Measurements from ENCODE around the gene PSPC1. TPM values are rescaled to one million over a fixed set of nuclear protein-coding genes. Genes with fewer than 3 reads are reported as not detected.
"Not testable (repeated sequence)": the region's sequence is repeated elsewhere in the genome, so short reads cannot be mapped to it uniquely, and the experiment has no call there.

Gene PSPC1, protein sequence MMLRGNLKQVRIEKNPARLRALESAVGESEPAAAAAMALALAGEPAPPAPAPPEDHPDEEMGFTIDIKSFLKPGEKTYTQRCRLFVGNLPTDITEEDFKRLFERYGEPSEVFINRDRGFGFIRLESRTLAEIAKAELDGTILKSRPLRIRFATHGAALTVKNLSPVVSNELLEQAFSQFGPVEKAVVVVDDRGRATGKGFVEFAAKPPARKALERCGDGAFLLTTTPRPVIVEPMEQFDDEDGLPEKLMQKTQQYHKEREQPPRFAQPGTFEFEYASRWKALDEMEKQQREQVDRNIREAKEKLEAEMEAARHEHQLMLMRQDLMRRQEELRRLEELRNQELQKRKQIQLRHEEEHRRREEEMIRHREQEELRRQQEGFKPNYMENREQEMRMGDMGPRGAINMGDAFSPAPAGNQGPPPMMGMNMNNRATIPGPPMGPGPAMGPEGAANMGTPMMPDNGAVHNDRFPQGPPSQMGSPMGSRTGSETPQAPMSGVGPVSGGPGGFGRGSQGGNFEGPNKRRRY
- 84.2 TPM for total RNA-seq (ENCODE audit: unreplicated experiment)
- long read RNA-seq, transcript PSPC1-201 (9 exons, 2,407 nt) = major isoform, 34 of 47 reads
- long read RNA-seq, transcript PSPC1-203 (8 exons, 1,647 nt) = minor isoform, 8 of 47 reads
- long read RNA-seq, partial matches to known transcripts = 1 of 47 reads
- long read RNA-seq, other reads (novel, unspliced or antisense) = 1 of 47 reads

DNA sequence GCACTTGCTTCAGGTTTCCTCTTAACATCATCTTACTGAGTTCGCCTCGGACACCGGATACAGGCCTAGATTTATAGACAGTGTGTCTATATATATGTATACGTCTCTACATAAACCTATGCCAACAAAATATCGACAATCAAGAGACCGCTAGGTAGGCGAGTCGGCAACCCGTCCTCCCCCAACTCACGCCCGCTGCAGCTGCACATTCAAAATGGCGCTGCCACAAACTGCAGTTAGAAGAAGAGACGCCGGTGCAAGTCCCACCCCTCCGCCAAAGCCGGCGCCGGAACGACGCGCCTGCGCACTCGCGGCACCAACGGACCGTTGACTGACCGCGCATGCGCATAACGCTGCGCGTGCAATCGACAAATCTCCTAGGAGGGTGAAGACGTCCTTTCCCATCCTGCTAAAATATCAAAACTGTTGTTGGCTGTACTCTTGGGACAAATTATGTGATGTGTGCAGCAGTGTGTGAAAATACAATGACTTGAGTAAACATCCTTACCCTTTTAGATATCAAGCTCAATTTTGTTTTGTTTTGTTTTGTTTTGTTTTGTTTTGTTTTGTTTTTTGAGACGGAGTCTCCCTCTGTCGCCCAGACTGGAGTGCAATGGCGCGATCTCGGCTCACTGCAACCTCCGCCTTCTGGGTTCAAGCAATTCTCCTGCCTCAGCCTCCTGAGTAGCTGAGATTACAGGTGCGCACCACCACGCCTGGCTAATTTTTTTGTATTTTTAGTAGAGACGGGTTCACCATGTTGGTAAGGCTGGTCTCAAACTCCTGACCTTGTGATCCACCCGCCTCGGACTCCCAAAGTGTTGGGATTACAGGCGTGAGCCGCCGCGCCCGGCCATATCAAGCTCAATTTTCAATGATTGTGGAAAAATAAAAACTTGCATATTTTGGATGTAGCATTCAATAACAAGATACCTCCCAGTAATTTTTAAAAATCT, at the start of gene PSPC1:
Gene PSPC1, minus strand, starts transcription at position 219 of the 956 bp plus-strand sequence. Its CDS starts 188 bp downstream, at position 31.
- peak; percentile 95 for DNase-seq
- not testable (repeated sequence) for H3K4me1 Mint-ChIP-seq (ENCODE audit: low read depth, unreplicated experiment); H3K36me3 Mint-ChIP-seq (ENCODE audit: unreplicated experiment); H3K9me3 Mint-ChIP-seq (ENCODE audit: unreplicated experiment)
- peaks cover 12% of the 10 kb centered on the region for H3K27me3 Mint-ChIP-seq (ENCODE audit: unreplicated experiment)
- peak within 1 kb of the TSS; percentile 93 for H3K4me3 Mint-ChIP-seq (ENCODE audit: unreplicated experiment)
- peak within 1 kb of the TSS; percentile 97 for H3K27ac Mint-ChIP-seq (ENCODE audit: unreplicated experiment)

DNA sequence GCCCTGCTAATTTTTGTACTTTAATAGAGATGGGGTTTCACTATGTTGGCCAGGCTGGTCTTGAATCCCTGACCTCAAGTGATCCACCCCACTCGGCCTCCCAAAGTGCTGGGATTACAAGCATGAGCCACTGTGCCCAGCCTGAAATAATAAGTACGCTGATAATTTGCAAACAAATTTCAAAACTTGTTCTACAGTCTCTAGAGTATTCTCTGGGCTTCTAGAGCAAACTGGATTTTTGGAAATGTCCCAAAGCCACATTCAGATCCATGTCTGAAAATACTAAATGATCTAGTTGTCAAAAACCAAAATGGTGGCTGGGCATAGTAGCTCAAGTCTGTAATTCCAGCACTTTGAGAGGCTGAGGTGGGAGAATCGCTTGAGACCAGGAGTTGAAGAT, 39.9 kb upstream of the PSPC1 start:
- no peaks in the 10 kb centered on the region for H3K36me3 Mint-ChIP-seq (ENCODE audit: unreplicated experiment)
- H3K27ac Mint-ChIP-seq (ENCODE audit: unreplicated experiment) = no peak overlapping the region
- TF ChIP-seq, protein P1, sequence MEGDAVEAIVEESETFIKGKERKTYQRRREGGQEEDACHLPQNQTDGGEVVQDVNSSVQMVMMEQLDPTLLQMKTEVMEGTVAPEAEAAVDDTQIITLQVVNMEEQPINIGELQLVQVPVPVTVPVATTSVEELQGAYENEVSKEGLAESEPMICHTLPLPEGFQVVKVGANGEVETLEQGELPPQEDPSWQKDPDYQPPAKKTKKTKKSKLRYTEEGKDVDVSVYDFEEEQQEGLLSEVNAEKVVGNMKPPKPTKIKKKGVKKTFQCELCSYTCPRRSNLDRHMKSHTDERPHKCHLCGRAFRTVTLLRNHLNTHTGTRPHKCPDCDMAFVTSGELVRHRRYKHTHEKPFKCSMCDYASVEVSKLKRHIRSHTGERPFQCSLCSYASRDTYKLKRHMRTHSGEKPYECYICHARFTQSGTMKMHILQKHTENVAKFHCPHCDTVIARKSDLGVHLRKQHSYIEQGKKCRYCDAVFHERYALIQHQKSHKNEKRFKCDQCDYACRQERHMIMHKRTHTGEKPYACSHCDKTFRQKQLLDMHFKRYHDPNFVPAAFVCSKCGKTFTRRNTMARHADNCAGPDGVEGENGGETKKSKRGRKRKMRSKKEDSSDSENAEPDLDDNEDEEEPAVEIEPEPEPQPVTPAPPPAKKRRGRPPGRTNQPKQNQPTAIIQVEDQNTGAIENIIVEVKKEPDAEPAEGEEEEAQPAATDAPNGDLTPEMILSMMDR (IDR thresholded peaks at IDR 0.05; ENCODE audit: partially characterized antibody, unreplicated experiment) = no peak
- no peak for DNase-seq
- no peak overlapping the region for H3K4me3 Mint-ChIP-seq (ENCODE audit: unreplicated experiment)
- H3K4me1 Mint-ChIP-seq (ENCODE audit: low read depth, unreplicated experiment) = no peaks in the 10 kb centered on the region
- H3K9me3 Mint-ChIP-seq (ENCODE audit: unreplicated experiment) = no peaks in the 10 kb centered on the region
- H3K27me3 Mint-ChIP-seq (ENCODE audit: unreplicated experiment) = no peaks in the 10 kb centered on the region

DNA sequence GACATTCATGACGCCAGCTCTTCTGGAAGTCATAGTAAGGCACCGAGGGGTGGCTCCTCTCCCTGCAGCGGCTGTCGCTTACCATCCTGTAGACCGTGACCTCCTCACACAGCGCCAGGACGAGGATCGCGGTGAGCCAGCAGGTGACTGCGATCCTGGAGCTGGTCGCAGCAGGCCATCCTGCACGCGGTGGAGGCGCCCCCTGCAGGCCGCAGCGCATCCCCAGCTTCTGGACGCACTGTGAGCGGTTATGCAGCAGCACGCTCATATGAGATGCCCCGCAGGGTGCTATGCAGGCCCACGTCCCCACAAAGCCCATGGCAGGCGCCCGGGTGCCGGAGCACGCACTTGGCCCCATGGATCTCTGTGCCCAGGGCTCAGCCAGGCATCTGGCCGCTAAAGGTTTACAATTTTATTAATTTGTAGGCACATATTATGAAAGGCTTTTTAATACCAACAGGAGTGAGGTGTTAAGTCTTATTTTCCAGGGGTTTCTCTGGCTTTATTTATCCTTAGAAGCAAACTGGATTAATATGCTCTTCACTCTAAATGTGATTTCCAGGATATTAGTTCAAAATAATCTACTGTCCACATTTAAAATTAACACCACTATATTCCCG, 35.6 kb upstream of the PSPC1 start:
- peak; percentile 91 for DNase-seq
- H3K4me3 Mint-ChIP-seq (ENCODE audit: unreplicated experiment) = no peak overlapping the region
- no peaks in the 10 kb centered on the region for H3K4me1 Mint-ChIP-seq (ENCODE audit: low read depth, unreplicated experiment)
- H3K27ac Mint-ChIP-seq (ENCODE audit: unreplicated experiment) = no peak overlapping the region
- H3K27me3 Mint-ChIP-seq (ENCODE audit: unreplicated experiment) = no peaks in the 10 kb centered on the region
- TF ChIP-seq, protein P1 (IDR thresholded peaks at IDR 0.05; ENCODE audit: partially characterized antibody, unreplicated experiment) = peak; percentile 75
- H3K9me3 Mint-ChIP-seq (ENCODE audit: unreplicated experiment) = peaks cover 2% of the 10 kb centered on the region
- H3K36me3 Mint-ChIP-seq (ENCODE audit: unreplicated experiment) = peaks cover 3% of the 10 kb centered on the region

DNA sequence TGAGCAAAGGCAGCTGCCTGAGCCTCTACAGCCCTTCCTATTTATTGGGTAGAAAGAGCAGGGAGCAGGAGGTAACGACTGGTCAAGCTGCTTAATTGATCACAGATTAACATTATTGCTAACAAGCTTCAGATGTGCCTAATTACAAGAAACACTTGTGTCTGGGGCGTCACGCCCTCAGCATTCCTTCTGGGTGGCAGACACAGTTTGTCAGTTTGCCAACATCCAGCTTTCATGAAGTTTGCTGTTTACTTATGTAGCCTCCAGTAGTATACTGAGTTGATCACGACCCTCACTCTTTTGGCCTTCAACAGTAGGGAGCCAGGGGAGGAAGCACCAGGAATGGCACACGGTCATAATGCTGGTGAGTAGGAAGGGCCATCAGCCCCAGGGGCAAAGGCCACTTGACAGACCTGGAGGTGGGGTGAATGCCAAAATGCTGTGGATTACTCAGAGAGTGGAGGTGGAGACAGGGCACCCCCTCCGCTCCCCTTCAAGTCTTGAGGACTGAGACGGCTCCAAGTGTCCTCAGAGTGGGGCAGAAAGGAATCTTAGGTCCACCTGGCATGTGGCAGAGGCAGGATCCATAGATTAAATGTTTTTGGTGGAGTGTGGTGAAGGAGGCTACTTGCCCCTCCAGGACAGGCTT, 34.9 kb upstream of the PSPC1 start:
- Mint-ChIP-seq H3K9me3 (ENCODE audit: unreplicated experiment) (peaks cover 2% of the 10 kb centered on the region), H3K27ac (ENCODE audit: unreplicated experiment) (no peak overlapping the region), H3K4me1 (ENCODE audit: low read depth, unreplicated experiment) (no peaks in the 10 kb centered on the region), H3K27me3 (ENCODE audit: unreplicated experiment) (no peaks in the 10 kb centered on the region), H3K4me3 (ENCODE audit: unreplicated experiment) (no peak overlapping the region), H3K36me3 (ENCODE audit: unreplicated experiment) (peaks cover 3% of the 10 kb centered on the region)
- no peak for DNase-seq
- TF ChIP-seq, protein P1 (IDR thresholded peaks at IDR 0.05; ENCODE audit: partially characterized antibody, unreplicated experiment) = no peak
